ENCODE measurements around the gene BTBD8.

- TF ChIP-seq CTCF (IDR thresholded peaks at IDR 0.05 in 2 of 3, conservative IDR thresholded peaks at IDR 0.05 in 1 of 3; ENCODE audit: borderline replicate concordance in 1 of 3, insufficient read depth in 1 of 3, low read depth in 2 of 3, low read length in 2 of 3) = no peak
- no peak for TF ChIP-seq POLR2A (IDR thresholded peaks at IDR 0.05; ENCODE audit: borderline replicate concordance, extremely low read depth, insufficient read depth, insufficient read length)
- TF ChIP-seq MAX (IDR thresholded peaks at IDR 0.05) = no peak
These were observed 104.5 kb downstream of the BTBD8 start for GRCh38 chr1:92184632-92185031.

Data from HCT116 (cell line).